ENCODE results near the gene ATP2A1. TPM values are rescaled to one million over a fixed set of nuclear protein-coding genes. Genes with fewer than 3 reads are reported as not detected.

ATP2A1 gene
- total and polyA plus RNA-seq, 2 of the 8 experiments (the other 6 are each of a cell fraction or from before 2014, with no cell fraction given) = 1.7 to 2.4 TPM

DNA sequence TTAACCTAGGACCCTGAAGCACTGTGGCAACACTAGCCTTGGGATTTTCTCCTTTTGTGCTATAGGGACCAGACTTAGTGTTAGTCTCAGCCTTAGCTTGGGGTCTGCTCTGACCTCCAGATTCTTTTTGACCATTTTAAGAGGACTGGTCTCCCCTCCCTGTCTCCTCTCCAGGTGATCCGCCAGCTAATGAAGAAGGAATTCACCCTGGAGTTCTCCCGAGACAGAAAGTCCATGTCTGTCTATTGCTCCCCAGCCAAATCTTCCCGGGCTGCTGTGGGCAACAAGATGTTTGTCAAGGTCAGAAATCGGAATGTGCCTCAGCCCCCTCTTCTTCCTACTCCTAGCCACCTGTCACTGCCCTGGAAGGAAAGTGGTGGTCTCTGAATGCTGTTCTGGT, 19.5 kb downstream of the ATP2A1 start:
- Histone ChIP-seq H3K36me3 (ENCODE audit: control insufficient read depth in 2 of 4, insufficient read depth in 4 of 4, low read length in 3 of 4) (no peaks in the 10 kb centered on the region), H4K8ac (ENCODE audit: extremely low read depth, insufficient read depth, low read length) (no peak overlapping the region), H3K79me2 (ENCODE audit: control insufficient read depth in 1 of 2, insufficient read depth in 2 of 2, low read length in 2 of 2) (no peaks in the 10 kb centered on the region), H3K9ac (replicated peaks in 1 of 4; ENCODE audit: extremely low read depth in 1 of 4, low read depth in 3 of 4, low read length in 3 of 4) (no peak overlapping the region), H3K23ac (ENCODE audit: insufficient read length) (no peak overlapping the region), H3K4me1 (replicated peaks in 1 of 4; ENCODE audit: control insufficient read depth in 3 of 4, insufficient read depth in 4 of 4, low read length in 3 of 4) (no peaks in the 10 kb centered on the region; a peak in 1 of 7 replicates), H3K18ac (ENCODE audit: extremely low read depth, low read length) (no peak overlapping the region), H2BK5ac (ENCODE audit: low read depth, low read length) (no peak overlapping the region; the same call in 1 of the 2 replicates), H2BK12ac (ENCODE audit: low read depth, low read length) (no peak overlapping the region), H2AK5ac (ENCODE audit: low read depth, low read length) (no peak overlapping the region), H2BK15ac (ENCODE audit: low read length) (no peak overlapping the region), H3K4me3 (ENCODE audit: extremely low read depth in 1 of 4, insufficient read depth in 2 of 4, low read depth in 3 of 4, low read length in 4 of 4) (no peak overlapping the region), H3K4ac (replicated peaks; ENCODE audit: insufficient read length, low read depth, low read length) (no peak overlapping the region), H3K27me3 (replicated peaks in 1 of 4; ENCODE audit: control insufficient read depth in 3 of 4, extremely low read depth in 1 of 4, insufficient read depth in 3 of 4, low read length in 3 of 4) (no peaks in the 10 kb centered on the region), H3K9me3 (ENCODE audit: insufficient read depth in 2 of 2, low read depth in 1 of 2, low read length in 1 of 2) (no peaks in the 10 kb centered on the region), H4K5ac (ENCODE audit: insufficient read length, low read depth, low read length) (no peak overlapping the region), H3K27ac (ENCODE audit: low read depth, low read length) (no peak overlapping the region), H3K4me2 (ENCODE audit: insufficient read depth in 1 of 2, low read depth in 2 of 2, low read length in 2 of 2) (no peak overlapping the region), H4K20me1 (replicated peaks in 1 of 2; ENCODE audit: control insufficient read depth in 1 of 2, insufficient read depth in 2 of 2, low read length in 2 of 2) (peaks cover 0 to 2% of the 10 kb centered on the region in 2 experiments), H3K23me2 (ENCODE audit: low read depth, low read length) (no peaks in the 10 kb centered on the region), H2AFZ (ENCODE audit: low read length) (no peak overlapping the region), H3K56ac (replicated peaks; ENCODE audit: insufficient read length, low read depth, low read length) (no peak overlapping the region), H3K14ac (ENCODE audit: insufficient read length) (no peak overlapping the region), H2BK20ac (ENCODE audit: low read length) (no peak overlapping the region), H4K91ac (replicated peaks; ENCODE audit: insufficient read length, low read length) (no peak overlapping the region), H2BK120ac (replicated peaks; ENCODE audit: low read depth, low read length) (no peak overlapping the region), H3K79me1 (ENCODE audit: low read depth, low read length) (no peaks in the 10 kb centered on the region)
- ChIA-PET POLR2A (ENCODE audit: partially characterized antibody) (interaction anchor here (1.0 to 2.1 kb wide), 4 partner anchors 11 to 18 kb away, joined by 3 to 7 read pairs (median 5); no protein-coding TSS in a partner anchor), CTCF (ENCODE audit: partially characterized antibody) (interaction anchor here (0.6 to 1.4 kb wide), 5 partner anchors 9 to 233 kb away, joined by 3 to 4 read pairs (median 3); no protein-coding TSS in a partner anchor)
- FAIRE-seq (no peak), DNase-seq (ENCODE audit: low read depth in 1 of 2, low spot score in 2 of 2) (no peak)
- 85% methylated on average over 4 of the region's 4 CpGs; no CpG with 5 or more reads in 1 of the 2 experiments for WGBS, 2 experiments (ENCODE audit: extremely low coverage in 1 of 2, insufficient coverage in 1 of 2, insufficient read length in 1 of 2, insufficient replicate concordance in 2 of 2, low coverage in 1 of 2, low lambda C conversion rate in 2 of 2, missing lambda C conversion rate in 1 of 2)
- TF ChIP-seq NANOG (IDR thresholded peaks at IDR 0.05; ENCODE audit: insufficient read depth, low read depth, low read length, poor library complexity, severe bottlenecking) (no peak), SP2 (IDR thresholded peaks at IDR 0.05; ENCODE audit: low read length) (no peak), HDAC6 (IDR thresholded peaks at IDR 0.05; ENCODE audit: low read depth, low read length) (no peak), MAFK (IDR thresholded peaks at IDR 0.05; ENCODE audit: low read depth, low read length) (no peak), GABPA (IDR thresholded peaks at IDR 0.05; ENCODE audit: borderline replicate concordance, insufficient read depth, low read length) (no peak), FOSL1 (IDR thresholded peaks at IDR 0.05; ENCODE audit: insufficient read depth, low read depth, low read length) (no peak), HDAC2 (IDR thresholded peaks at IDR 0.05; ENCODE audit: borderline replicate concordance in 1 of 2, low read depth in 2 of 2, low read length in 2 of 2) (no peak), TBP (IDR thresholded peaks at IDR 0.05; ENCODE audit: low read depth, low read length) (no peak), CTCF (IDR thresholded peaks at IDR 0.05; ENCODE audit: control extremely low read depth in 1 of 3, insufficient read depth in 1 of 3, low read depth in 1 of 3, low read length in 3 of 3) (no peak), RAD21 (IDR thresholded peaks at IDR 0.05 in 1 of 2, conservative IDR thresholded peaks at IDR 0.05 in 1 of 2; ENCODE audit: low read depth in 2 of 2, low read length in 2 of 2) (no peak), SP1 (IDR thresholded peaks at IDR 0.05; ENCODE audit: low read depth, low read length) (no peak)

All from H1 (cell line).